ENCODE results near the gene MTAP. TPM values are rescaled to one million over a fixed set of nuclear protein-coding genes. Genes with fewer than 3 reads are reported as not detected.

The MTAP gene
- polyA plus RNA-seq (ENCODE audit: insufficient read depth in 1 of 5, insufficient read length in 5 of 5, low replicate concordance in 1 of 5), result 10 to 100 TPM; 26.0 to 44.0 (median 37.4) TPM
- long read RNA-seq, donor 1, full-length matches to known transcripts, result 9 of 9 reads
- long read RNA-seq, donor 1, partial matches to known transcripts, result 0 of 9 reads
- long read RNA-seq, donor 1, other reads (novel, unspliced or antisense), result 0 of 9 reads
- long read RNA-seq, donor 2, full-length matches to known transcripts, result 3 of 3 reads
- long read RNA-seq, donor 2, partial matches to known transcripts, result 0 of 3 reads
- long read RNA-seq, donor 2, other reads (novel, unspliced or antisense), result 0 of 3 reads
- long read RNA-seq, donor 3, full-length matches to known transcripts, result 8 of 8 reads
- long read RNA-seq, donor 3, partial matches to known transcripts, result 0 of 8 reads
- long read RNA-seq, donor 3, other reads (novel, unspliced or antisense), result 0 of 8 reads
- long read RNA-seq, donor 4, full-length matches to known transcripts, result 7 of 7 reads
- long read RNA-seq, donor 4, partial matches to known transcripts, result 0 of 7 reads
- long read RNA-seq, donor 4, other reads (novel, unspliced or antisense), result 0 of 7 reads
- long read RNA-seq, donor 5, full-length matches to known transcripts, result 10 of 10 reads
- long read RNA-seq, donor 5, partial matches to known transcripts, result 0 of 10 reads
- long read RNA-seq, donor 5, other reads (novel, unspliced or antisense), result 0 of 10 reads
- long read RNA-seq, donor 6, full-length matches to known transcripts, result 8 of 8 reads
- long read RNA-seq, donor 6, partial matches to known transcripts, result 0 of 8 reads
- long read RNA-seq, donor 6, other reads (novel, unspliced or antisense), result 0 of 8 reads
- long read RNA-seq, donor 7, full-length matches to known transcripts, result 8 of 8 reads
- long read RNA-seq, donor 7, partial matches to known transcripts, result 0 of 8 reads
- long read RNA-seq, donor 7, other reads (novel, unspliced or antisense), result 0 of 8 reads
- long read RNA-seq, donor 8, full-length matches to known transcripts, result 3 of 3 reads
- long read RNA-seq, donor 8, partial matches to known transcripts, result 0 of 3 reads
- long read RNA-seq, donor 8, other reads (novel, unspliced or antisense), result 0 of 3 reads

- peak; percentile 91 to 93 for DNase-seq
These were observed at the start of gene MTAP for GRCh38 chr9:21802418-21803000. Gene MTAP (plus strand): TSS chr9:21802636. CDS start chr9:21802749, 113 bp downstream.

GRCh38 chr9:21753523-21753922 lies 48.9 kb upstream of the MTAP start:
- DNase-seq, result no peak

GRCh38 chr9:21754741-21755140 lies 47.7 kb upstream of the MTAP start:
- no peak for DNase-seq

- no peak for DNase-seq
These were observed 43.9 kb upstream of the MTAP start for GRCh38 chr9:21758540-21758939.

GRCh38 chr9:21761309-21761901 lies 41.0 kb upstream of the MTAP start:
- DNase-seq, result no peak

- no peak for DNase-seq
These were observed 40.4 kb upstream of the MTAP start for GRCh38 chr9:21762064-21762463.

GRCh38 chr9:21764846-21765245 lies 37.6 kb upstream of the MTAP start:
- DNase-seq, result no peak

GRCh38 chr9:21766096-21766495 lies 36.3 kb upstream of the MTAP start:
- DNase-seq, result no peak

- DNase-seq, result no peak
These were observed 31.4 kb upstream of the MTAP start for GRCh38 chr9:21770871-21771560.

GRCh38 chr9:21777701-21778100 lies 24.7 kb upstream of the MTAP start:
- DNase-seq, result no peak

GRCh38 chr9:21778304-21778703 lies 24.1 kb upstream of the MTAP start:
- no peak for DNase-seq

GRCh38 chr9:21779397-21779796 lies 23.0 kb upstream of the MTAP start:
- no peak for DNase-seq

GRCh38 chr9:21781656-21782055 lies 20.8 kb upstream of the MTAP start:
- no peak for DNase-seq

GRCh38 chr9:21782205-21782604 lies 20.2 kb upstream of the MTAP start:
- no peak for DNase-seq

- no peak for DNase-seq
These were observed 13.7 kb upstream of the MTAP start for GRCh38 chr9:21788752-21789151.

- peak; percentile 75 to 76 for DNase-seq
These were observed 12.8 kb upstream of the MTAP start for GRCh38 chr9:21789541-21790037.

GRCh38 chr9:21795483-21795882 lies 7.0 kb upstream of the MTAP start:
- DNase-seq, result no peak

- DNase-seq, result no peak
These were observed 5.7 kb upstream of the MTAP start for GRCh38 chr9:21796768-21797167.

- DNase-seq, result no peak
These were observed 1.3 kb upstream of the MTAP start for GRCh38 chr9:21800931-21801682.
